HT-29 (cell line): ENCODE results near the gene LRRC15. TPM values are rescaled to one million over a fixed set of nuclear protein-coding genes. Genes with fewer than 3 reads are reported as not detected.

Experiments used
- DNase-seq: peaks from one replicate; pipeline ENCODE4 v3.0.0-alpha.2; 2015; ENCODE audit warnings: low spot score
- total RNA-seq: library from RNA; depleted of rRNA; stranded (reverse); fragments of >200 nt; shearing (Covaris generic); gene quantifications from 2 replicates; pipeline ENCODE4 v1.2.3, GENCODE V29; 2014

LRRC15 gene
- total RNA-seq, 1 experiment from 2014 or later = not detected

GRCh38 chr3:194364652-194365434 is 4.7 kb downstream of the LRRC15 start:
- DNase-seq = no peak

- no peak for DNase-seq
Observed at GRCh38 chr3:194364314-194364651, 5.3 kb downstream of the LRRC15 start.

GRCh38 chr3:194360568-194360967 is 9.0 kb downstream of the LRRC15 start:
- no peak for DNase-seq

DNA sequence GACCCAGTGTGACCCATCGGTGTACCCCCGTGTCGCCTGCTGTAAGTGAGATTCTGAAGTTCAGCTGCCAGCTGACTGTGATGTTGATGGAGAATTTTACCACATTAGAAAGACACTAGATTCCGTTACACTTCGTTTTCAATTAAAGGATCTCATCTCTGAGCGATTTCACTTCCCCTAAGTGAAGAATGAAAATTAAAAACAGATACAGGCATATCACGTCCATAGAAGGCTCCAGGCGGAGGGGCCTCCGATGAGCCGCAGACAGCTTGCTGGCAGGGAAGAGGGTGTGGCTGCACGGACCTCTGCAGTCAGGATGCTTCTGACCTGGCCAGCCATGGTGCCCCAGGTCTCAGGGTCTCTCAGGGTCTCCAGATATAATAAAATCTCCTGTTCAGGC is 11.9 kb downstream of the LRRC15 start:
- no peak for DNase-seq

GRCh38 chr3:194355379-194355778 is 14.2 kb downstream of the LRRC15 start:
- DNase-seq = no peak

DNA sequence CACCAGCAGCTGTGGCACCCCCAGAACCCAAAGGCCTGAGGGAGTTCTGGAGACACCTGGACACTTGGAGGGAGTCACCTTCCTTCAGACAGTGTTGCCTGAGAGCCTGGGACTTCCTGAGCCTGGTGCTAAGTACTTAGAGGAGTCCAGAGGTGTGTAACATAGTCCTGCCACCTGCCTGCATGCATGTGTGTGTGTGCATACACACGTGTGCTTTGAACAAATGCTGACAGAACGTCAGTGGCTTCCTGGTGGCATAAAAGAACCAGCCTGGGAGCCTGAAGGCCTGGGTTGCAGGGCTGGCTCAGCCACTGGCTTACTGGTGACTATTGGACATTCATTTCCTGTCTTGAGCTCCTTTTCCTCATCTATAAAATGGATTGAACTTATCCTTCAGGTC is 15.2 kb downstream of the LRRC15 start:
- DNase-seq = no peak

DNA sequence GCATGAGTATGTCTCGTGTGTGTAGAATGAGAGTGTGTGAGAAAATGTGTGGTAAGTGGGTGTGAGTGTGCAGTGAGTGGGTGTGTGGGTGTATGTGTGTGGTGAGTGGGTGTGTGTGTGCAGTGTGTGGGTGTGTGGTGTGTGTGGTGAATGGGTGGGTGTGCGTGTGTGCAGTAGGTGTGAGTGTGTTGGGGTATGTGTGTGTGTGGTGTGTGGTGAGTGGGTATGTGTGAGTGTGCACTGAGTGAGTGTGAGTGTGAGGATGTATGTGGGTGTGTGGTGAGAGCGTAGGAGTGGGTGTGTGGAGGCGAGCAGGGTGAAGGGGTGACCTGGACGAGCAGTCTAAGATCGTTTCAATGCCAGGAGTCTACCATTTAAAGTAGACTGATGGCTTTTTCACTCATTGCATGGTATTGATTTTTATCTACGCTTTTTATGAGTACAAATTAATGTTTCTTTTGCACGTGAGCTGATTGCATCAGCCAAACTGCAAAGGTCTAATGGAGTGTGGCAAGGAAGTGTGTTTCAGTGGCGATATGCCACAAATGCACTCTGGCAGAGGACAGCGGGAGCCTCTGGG is 16.8 kb downstream of the LRRC15 start:
- no peak for DNase-seq

GRCh38 chr3:194351952-194352536 is 17.5 kb downstream of the LRRC15 start:
- DNase-seq = no peak

DNA sequence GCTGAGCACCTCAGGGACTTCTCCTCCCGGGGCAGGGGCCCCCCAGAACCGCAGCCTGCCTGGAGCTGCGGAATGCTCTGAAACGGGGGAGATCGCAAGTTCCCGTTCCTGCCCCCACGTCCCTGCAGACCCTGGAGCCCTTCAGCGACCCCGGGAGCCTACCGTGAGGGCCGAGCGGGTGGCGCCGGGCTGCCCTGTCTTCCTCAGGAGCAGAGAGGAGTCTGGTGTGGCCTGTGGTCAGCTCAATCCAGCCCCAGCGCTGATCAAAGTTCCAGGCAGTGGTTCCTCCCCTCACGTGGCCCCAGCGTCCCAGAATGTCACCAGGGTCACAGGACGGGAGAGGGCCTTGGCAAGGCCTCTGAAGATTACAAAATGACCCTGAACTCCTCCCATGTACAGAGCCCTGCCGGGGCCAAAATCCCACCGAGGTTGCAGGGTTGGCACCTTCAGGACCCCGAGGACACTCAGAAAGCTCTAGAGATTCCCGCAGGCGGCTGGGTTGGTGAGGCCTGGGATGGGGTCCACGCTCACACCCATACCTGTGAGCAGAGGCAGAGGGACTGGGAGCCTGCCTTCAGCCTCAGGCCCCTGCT is 18.4 kb downstream of the LRRC15 start, which contains the start of gene CPN2:
TSS of gene CPN2 (minus strand) at position 249 of the 593 bp plus-strand sequence. CDS start 8,626 bp downstream, outside the sequence.
- DNase-seq = no peak

- DNase-seq = no peak
Observed at GRCh38 chr3:194350726-194351071, 18.8 kb downstream of the LRRC15 start.

- no peak for DNase-seq
Observed at GRCh38 chr3:194348354-194348753, 21.2 kb downstream of the LRRC15 start.

- no peak for DNase-seq
Observed at GRCh38 chr3:194346621-194347020, 22.9 kb downstream of the LRRC15 start.

GRCh38 chr3:194346035-194346434 is 23.5 kb downstream of the LRRC15 start:
- DNase-seq = no peak

DNA sequence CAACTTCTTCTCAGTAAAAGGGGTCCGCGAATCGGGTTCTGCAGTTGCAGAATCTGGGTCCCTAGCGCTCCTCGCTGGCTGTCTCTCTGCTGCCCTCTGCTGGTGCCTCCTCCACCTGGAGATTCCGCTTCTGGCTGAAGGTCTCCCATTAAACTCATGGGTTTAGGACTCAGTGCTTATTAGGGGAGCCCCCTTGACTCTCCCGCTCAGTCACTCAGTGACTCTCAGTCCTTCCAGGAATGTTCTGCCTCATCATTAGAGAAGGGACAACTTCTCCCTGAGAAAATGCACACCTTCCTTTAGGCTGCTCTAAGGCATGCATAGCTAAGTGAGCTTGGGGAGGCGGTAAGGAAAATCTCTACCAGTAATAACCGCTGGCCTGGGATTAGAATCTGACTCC is 25.5 kb downstream of the LRRC15 start:
- DNase-seq = peak; percentile 84

DNA sequence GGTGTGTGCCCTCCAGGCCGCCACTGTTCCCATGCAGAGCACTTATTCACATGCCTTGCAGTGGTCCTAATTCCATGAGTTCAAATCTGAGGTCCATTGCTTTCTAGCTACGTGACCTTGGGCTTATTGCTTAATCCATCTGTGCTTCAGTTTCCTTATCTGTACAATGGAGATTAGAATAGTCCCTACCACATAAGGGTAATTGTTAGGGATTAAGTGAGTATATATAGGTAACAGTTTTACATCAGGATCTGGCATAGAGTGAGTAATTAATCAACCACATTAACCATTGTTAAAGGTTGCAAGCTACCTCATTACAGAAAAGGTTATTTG is 26.0 kb downstream of the LRRC15 start:
- no peak for DNase-seq

GRCh38 chr3:194342861-194343560 is 26.5 kb downstream of the LRRC15 start:
- no peak for DNase-seq

DNA sequence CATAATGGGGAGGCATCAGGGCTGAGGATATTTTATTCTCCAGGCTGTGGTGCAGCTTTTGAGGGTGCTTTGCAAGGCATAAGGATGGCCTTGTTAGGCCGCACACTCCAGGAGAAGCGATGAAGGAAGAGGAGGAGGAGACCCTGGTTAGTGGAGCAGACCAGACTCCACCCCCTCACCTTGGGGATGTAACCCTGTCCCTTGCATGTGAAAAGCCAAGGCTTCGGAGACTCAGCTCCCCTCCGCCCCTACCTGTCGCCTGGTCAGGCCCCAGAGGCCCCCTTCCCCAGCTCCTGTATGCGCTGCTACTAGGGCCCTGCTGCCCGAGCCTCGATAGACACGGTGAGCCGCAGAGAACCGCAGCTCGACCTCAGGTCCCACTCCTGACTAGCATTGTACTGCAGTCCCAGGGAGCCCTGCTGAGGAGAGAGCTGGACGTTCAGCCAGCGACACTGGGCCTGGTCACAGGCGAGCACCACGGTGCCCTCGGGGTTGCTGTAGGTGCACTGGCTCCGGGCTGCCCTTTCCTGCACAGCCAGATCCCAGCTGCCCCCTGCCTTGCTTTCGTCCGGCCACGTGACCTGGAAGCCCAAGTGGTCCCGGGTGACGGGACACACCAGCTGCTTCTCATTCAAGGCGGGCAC is 28.7 kb downstream of the LRRC15 start:
- DNase-seq = no peak

GRCh38 chr3:194339840-194340239 is 29.7 kb downstream of the LRRC15 start:
- no peak for DNase-seq

- no peak for DNase-seq
Observed at GRCh38 chr3:194339356-194339755, 30.2 kb downstream of the LRRC15 start.

DNA sequence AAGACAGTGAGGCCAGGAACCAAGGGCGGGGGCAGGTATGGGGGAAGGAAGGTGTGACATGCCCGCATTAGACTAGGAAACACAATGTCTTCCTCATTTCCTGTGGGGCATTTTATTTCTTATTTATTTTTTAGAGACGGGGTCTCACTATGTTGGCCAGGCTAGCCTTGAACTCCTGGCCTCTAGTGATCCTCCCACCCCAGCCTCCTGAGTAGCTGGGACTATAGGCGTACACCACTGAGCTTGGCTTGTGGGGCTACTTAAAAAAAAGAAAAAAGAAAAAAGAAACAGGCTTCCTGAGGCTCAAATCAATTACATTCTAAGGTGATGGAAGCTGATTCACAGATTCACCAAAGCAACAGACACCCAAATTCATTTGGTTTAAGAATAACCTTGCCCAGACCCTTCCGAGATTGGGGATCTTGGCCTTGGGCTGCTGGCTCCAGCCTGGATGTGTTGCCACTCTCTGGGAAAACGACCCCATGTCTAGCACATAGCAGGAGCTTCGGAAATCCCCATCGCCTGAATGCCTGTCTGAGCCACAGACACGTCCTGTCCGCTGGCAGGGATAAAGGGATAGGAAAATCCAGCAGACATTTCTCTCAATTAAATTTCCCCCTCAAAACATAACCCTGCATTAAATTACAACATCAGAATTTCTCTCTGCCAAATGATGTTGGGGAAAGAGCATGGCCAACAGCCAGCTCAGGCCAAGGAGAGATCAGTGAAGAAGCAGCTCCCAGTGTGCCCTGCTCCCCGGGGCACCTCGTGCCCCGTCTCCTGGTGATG is 31.4 kb downstream of the LRRC15 start:
- DNase-seq = no peak
